ENCODE results near the gene PSD2.

DNA sequence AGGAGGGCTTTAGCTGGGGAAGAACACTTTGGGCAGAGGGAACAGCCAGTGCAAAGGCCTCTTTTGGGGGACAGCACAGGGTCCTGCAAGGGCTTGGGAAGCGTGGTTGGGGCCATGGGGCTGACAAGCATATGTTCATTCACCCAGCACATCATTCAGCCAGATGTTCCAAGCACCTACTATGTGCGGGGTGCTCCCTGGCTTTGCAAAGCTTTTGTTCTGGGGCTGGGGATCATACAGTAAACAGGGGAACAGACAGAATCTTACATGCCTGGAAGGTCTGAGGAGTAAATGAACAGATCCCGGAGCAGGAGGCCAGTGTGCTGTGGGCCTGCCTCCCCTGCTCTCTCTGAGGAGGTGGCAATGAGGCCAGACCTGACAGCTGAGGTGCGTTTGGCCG lies 16.7 kb downstream of the PSD2 start:
- TF ChIP-seq EZH2 (IDR thresholded peaks at IDR 0.05) (no peak), POLR2AphosphoS5 (IDR thresholded peaks at IDR 0.05; ENCODE audit: borderline replicate concordance, low read depth, low read length) (no peak), FOXP2 (optimal IDR thresholded peaks at IDR 0.05; ENCODE audit: control extremely low read depth, extremely low read length, insufficient read depth) (no peak)

All from SK-N-MC (cell line).